Lower lobe of right lung (tissue), 2 donors: ENCODE measurements around the gene OXCT1. TPM values are rescaled to one million over a fixed set of nuclear protein-coding genes. Genes with fewer than 3 reads are reported as not detected.
A peak's percentile ranks its signal among the peaks of the same experiment; 100 is the strongest.

Source experiments
- ATAC-seq, 2 donors: fragments of 200-7000 bp; cut with Tn5 transposase; one replicate each; pipeline ENCODE4 v1.9.1; 2020 to 2022; ENCODE audit warnings: mild to moderate bottlenecking in 2 of 2, moderate library complexity in 2 of 2
- DNase-seq: peaks from one replicate; pipeline ENCODE4 v3.0.0-alpha.2; 2020
- H3K27ac ChIP-seq: fragments of 200-600 bp; one replicate; pipeline ENCODE4 v1.8.0; 2022
- H3K27me3 ChIP-seq: fragments of 200-600 bp; one replicate; pipeline ENCODE4 v1.8.0; 2022; ENCODE audit warnings: low read depth
- H3K36me3 ChIP-seq: fragments of 200-600 bp; one replicate; pipeline ENCODE4 v1.8.0; 2022; ENCODE audit warnings: mild to moderate bottlenecking
- H3K4me1 ChIP-seq: fragments of 200-600 bp; one replicate; pipeline ENCODE4 v1.8.0; 2022
- H3K4me3 ChIP-seq: fragments of 200-600 bp; one replicate; pipeline ENCODE4 v1.8.0; 2022; ENCODE audit warnings: mild to moderate bottlenecking
- H3K9me3 ChIP-seq: fragments of 200-600 bp; one replicate; pipeline ENCODE4 v1.8.0; 2022
- intact Hi-C: fragments of 100-400 bp; cut with DNase I; formaldehyde crosslinking; loops from one replicate; pipeline ENCODE4 v1.11.0; 2022
- total RNA-seq: library from RNA; stranded (reverse); fragmentation: NEBNext Ultra II Directional; extraction: Animal tissue kit (Norgen Biotek cat#: 25700); gene quantifications from one replicate; pipeline ENCODE4 v1.2.1, GENCODE V29; 2021
- TF ChIP-seq, protein P1 (sequence below): fragments of 200-600 bp; IDR thresholded peaks from one replicate; pipeline ENCODE4 v1.8.0; 2022; ENCODE audit warnings: antibody characterized with exemption, mild to moderate bottlenecking
- donor health status: DM: no; HTN: yes; CAD: no; lungs with severe emphysema.

Gene OXCT1
- total RNA-seq, 1 donor from 2014 or later, result 10.2 TPM

DNA sequence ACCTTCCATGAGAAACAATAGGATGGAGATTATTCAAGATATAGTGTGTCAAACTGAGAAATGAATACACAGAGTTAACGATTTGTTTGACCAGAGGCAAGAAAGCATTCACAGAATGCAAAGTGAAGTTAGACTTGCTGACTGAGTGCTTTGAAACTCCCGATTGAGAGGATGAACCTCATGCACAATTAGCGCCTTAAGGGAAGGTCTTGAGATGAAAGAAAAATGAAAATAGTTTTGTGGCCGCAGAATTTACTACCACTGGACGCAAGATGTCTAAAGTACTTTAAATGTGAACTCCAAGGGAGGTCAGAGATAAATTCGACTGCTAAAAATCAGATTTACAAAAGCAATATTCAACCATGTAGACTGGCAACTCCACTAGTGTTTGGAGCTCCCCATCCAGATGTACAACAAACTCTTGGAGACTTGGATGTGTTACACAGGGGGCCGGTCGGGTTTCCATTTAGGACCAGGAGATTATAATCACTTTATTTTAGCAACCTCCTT lies 33.2 kb upstream of the OXCT1 start:
- Histone ChIP-seq H3K4me3 (peak overlapping the region; percentile 80), H3K4me1 (peaks cover 13% of the 10 kb centered on the region), H3K9me3 (no peaks in the 10 kb centered on the region), H3K27me3 (no peaks in the 10 kb centered on the region), H3K36me3 (peaks cover 18% of the 10 kb centered on the region), H3K27ac (peak overlapping the region; percentile 88)
- DNase-seq (no peak), ATAC-seq (no peak)
- intact Hi-C loops, result no loop called here
- TF ChIP-seq, protein P1, sequence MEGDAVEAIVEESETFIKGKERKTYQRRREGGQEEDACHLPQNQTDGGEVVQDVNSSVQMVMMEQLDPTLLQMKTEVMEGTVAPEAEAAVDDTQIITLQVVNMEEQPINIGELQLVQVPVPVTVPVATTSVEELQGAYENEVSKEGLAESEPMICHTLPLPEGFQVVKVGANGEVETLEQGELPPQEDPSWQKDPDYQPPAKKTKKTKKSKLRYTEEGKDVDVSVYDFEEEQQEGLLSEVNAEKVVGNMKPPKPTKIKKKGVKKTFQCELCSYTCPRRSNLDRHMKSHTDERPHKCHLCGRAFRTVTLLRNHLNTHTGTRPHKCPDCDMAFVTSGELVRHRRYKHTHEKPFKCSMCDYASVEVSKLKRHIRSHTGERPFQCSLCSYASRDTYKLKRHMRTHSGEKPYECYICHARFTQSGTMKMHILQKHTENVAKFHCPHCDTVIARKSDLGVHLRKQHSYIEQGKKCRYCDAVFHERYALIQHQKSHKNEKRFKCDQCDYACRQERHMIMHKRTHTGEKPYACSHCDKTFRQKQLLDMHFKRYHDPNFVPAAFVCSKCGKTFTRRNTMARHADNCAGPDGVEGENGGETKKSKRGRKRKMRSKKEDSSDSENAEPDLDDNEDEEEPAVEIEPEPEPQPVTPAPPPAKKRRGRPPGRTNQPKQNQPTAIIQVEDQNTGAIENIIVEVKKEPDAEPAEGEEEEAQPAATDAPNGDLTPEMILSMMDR, result no peak

DNA sequence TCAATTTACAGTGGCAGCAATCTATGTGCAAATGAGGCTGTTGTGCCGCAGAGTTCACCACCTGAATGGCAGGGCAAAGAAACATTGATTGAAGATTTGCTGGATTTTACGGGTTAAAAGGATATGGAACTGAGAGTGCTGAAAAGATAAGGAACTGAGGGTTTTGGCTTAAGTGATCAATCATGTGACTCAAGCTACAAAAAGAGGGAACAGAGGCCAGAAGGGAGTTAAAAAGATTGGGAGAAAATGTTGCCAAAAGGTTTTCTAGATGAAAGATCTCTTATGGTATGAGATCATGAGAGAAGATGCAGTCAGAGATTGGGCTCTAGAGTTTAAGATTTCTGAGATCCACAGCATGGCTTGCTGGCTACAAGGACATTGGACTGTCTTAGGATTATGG lies 26.0 kb upstream of the OXCT1 start:
- Histone ChIP-seq H3K4me3 (no peak overlapping the region), H3K9me3 (no peaks in the 10 kb centered on the region), H3K27me3 (no peaks in the 10 kb centered on the region), H3K4me1 (no peaks in the 10 kb centered on the region), H3K36me3 (no peaks in the 10 kb centered on the region), H3K27ac (no peak overlapping the region)
- ATAC-seq (no peak), DNase-seq (no peak)
- intact Hi-C loops, result no loop called here
- TF ChIP-seq, protein P1, result no peak

DNA sequence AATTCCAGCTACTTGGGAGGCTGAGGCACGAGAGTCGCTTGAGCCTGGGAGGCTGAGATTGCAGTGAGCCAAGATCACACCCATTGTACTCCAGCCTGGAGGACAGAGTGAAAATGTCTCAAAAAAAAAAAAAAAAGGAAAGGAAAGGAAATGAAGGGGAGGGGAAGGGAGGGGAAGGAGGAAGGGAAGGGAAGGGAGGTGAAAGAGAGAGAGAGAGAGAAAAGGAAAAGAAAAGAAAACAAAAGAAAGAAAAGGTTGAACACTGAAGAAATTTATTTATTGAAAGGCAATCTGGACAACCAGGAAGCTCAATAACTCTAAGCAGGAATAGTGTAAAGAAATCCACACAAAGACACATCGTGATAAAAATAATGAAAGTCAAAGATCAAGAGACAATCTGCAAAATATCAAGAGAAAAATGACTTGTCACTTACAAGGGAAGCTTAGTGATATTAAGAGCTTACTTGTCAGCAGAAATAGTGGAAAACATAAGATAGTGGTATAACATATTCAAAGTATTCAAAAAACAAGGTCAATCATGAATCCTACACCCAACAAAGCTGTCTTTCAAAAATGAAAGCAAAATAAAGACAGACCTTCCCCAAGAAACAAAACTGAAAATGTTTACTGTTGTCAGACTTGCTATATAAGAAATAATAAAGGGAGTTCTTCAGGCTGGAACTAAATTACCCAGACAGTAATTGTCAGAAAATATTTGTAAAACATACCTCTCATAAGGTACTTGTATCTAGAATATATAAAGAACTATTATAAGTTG lies 23.0 kb upstream of the OXCT1 start:
- intact Hi-C loops, result no loop called here
- DNase-seq, result no peak
- Histone ChIP-seq H3K27me3 (no peaks in the 10 kb centered on the region), H3K27ac (no peak overlapping the region), H3K4me3 (no peak overlapping the region), H3K36me3 (no peaks in the 10 kb centered on the region), H3K4me1 (no peaks in the 10 kb centered on the region), H3K9me3 (no peaks in the 10 kb centered on the region)
- ATAC-seq, result no peak
- TF ChIP-seq, protein P1, result no peak

DNA sequence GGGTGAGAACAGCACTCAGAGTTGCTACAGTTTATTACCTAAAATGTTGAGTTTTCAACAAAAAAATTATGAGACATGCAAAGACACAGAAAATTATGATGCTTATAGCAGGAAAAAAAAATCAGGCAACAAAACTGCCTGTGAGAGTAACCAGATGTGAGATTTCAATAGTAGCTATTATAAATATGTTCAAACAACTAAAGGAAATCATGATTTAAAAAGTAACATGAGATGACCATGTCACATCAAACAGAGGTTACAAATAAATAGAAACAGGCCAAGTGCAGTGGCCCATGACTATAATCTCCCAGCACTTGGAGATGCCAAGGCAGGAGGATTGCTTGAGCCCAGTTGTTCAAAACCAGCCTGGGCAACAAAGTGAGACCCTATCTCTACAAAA lies 21.8 kb upstream of the OXCT1 start:
- Histone ChIP-seq H3K36me3 (no peaks in the 10 kb centered on the region), H3K9me3 (no peaks in the 10 kb centered on the region), H3K4me1 (no peaks in the 10 kb centered on the region), H3K4me3 (no peak overlapping the region), H3K27ac (no peak overlapping the region), H3K27me3 (no peaks in the 10 kb centered on the region)
- no peak for ATAC-seq
- TF ChIP-seq, protein P1, result no peak
- no peak for DNase-seq
- intact Hi-C loops, result no loop called here

DNA sequence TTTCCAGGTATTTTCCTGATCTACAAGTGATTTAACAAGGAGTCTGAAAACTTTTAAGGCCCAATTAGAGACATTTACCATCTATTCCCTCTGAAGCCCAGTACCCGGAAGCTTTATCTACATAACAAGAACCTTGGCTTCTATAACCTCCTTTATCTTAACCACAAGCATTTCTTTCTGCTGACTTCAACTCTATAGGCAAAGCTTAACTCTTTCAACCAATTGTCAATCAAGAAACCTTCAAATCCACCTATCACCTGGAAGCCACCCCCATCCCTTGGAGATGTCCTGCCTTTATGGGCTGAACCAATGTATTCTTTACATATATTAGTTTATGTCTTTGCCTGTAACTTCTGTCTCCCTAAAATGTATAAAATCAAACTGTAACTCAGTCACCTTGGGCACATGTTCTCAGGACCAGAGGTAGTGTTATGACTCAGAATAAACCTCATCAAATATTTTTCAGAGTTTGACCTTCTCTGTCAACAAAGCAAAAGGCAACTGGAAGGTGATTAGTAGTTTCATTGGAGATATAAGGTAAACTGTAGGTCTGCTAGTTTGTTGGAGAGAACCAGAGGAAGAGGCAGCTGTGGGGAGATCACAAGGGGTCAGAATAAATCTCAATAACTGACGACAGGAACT lies 21.0 kb upstream of the OXCT1 start:
- Histone ChIP-seq H3K27ac (no peak overlapping the region), H3K36me3 (no peaks in the 10 kb centered on the region), H3K4me1 (no peaks in the 10 kb centered on the region), H3K27me3 (no peaks in the 10 kb centered on the region), H3K9me3 (no peaks in the 10 kb centered on the region), H3K4me3 (no peak overlapping the region)
- ATAC-seq (no peak), DNase-seq (no peak)
- intact Hi-C loops, result no loop called here
- TF ChIP-seq, protein P1, result no peak
